Mesothelial cell of epicardium (in vitro differentiated cells): Measurements from ENCODE around the gene GSPT1. TPM values are rescaled to one million over a fixed set of nuclear protein-coding genes. Genes with fewer than 3 reads are reported as not detected.

Source experiments
- DNase-seq, 2 experiments: peaks; one replicate each; pipeline ENCODE4 v3.0.0; 2021; ENCODE audit warnings: low spot score in 2 of 2; ENCODE audit not compliant: unreplicated experiment in 2 of 2
- H3K27ac Mint-ChIP-seq: 2 replicates; pipeline ENCODE4 v1.8.0; 2021; ENCODE audit warnings: mixed read lengths
- H3K27me3 Mint-ChIP-seq: 2 replicates; pipeline ENCODE4 v1.8.0; 2021; ENCODE audit warnings: low read depth, mixed read lengths
- H3K36me3 Mint-ChIP-seq: 2 replicates; pipeline ENCODE4 v1.8.0; 2021; ENCODE audit warnings: mixed read lengths
- H3K4me1 Mint-ChIP-seq: 2 replicates; pipeline ENCODE4 v1.8.0; 2021; ENCODE audit warnings: mixed read lengths
- H3K4me3 Mint-ChIP-seq: 2 replicates; pipeline ENCODE4 v1.8.0; 2021; ENCODE audit warnings: mild to moderate bottlenecking, moderate library complexity, mixed read lengths
- H3K9me3 Mint-ChIP-seq: 2 replicates; pipeline ENCODE4 v1.8.0; 2021; ENCODE audit warnings: mixed read lengths
- total RNA-seq: library from RNA; stranded (reverse); gene quantifications from 3 replicates; pipeline ENCODE4 v1.2.1, GENCODE V29; 2021
- TF ChIP-seq, protein P1 (sequence below): fragments of 200-600 bp; sonication (generic); IDR thresholded peaks from one replicate; pipeline ENCODE4 v1.5.0; 2021; ENCODE audit warnings: antibody characterized with exemption; ENCODE audit not compliant: unreplicated experiment

The GSPT1 gene
- total RNA-seq, 1 donor from 2014 or later: 84.6 TPM

DNA sequence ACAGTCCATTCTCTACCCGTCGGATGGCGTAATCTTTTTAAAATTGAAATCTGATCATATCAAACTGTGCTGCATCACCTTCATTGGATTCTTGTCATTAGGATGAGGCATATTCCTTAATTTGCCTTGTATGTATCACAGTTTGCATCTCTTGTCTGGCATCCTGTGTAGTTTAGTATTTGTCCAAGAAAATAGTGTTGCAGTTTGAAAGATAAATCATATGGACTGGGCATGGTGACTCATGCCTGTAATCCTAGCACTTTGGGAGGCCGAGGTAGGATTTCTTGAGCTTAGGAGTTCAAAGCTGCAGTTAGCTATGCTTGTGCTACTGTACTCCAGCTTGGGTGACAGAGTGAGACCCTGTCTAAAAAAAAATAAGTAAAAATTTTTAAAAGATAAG is 58.6 kb downstream of the GSPT1 start:
- Mint-ChIP-seq H3K36me3 (peaks cover 6% of the 10 kb centered on the region), H3K4me3 (no peak overlapping the region), H3K9me3 (no peaks in the 10 kb centered on the region), H3K4me1 (peaks cover 4% of the 10 kb centered on the region), H3K27ac (no peak overlapping the region), H3K27me3 (no peaks in the 10 kb centered on the region)
- DNase-seq: no peak
- TF ChIP-seq, protein P1, sequence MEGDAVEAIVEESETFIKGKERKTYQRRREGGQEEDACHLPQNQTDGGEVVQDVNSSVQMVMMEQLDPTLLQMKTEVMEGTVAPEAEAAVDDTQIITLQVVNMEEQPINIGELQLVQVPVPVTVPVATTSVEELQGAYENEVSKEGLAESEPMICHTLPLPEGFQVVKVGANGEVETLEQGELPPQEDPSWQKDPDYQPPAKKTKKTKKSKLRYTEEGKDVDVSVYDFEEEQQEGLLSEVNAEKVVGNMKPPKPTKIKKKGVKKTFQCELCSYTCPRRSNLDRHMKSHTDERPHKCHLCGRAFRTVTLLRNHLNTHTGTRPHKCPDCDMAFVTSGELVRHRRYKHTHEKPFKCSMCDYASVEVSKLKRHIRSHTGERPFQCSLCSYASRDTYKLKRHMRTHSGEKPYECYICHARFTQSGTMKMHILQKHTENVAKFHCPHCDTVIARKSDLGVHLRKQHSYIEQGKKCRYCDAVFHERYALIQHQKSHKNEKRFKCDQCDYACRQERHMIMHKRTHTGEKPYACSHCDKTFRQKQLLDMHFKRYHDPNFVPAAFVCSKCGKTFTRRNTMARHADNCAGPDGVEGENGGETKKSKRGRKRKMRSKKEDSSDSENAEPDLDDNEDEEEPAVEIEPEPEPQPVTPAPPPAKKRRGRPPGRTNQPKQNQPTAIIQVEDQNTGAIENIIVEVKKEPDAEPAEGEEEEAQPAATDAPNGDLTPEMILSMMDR: no peak

DNA sequence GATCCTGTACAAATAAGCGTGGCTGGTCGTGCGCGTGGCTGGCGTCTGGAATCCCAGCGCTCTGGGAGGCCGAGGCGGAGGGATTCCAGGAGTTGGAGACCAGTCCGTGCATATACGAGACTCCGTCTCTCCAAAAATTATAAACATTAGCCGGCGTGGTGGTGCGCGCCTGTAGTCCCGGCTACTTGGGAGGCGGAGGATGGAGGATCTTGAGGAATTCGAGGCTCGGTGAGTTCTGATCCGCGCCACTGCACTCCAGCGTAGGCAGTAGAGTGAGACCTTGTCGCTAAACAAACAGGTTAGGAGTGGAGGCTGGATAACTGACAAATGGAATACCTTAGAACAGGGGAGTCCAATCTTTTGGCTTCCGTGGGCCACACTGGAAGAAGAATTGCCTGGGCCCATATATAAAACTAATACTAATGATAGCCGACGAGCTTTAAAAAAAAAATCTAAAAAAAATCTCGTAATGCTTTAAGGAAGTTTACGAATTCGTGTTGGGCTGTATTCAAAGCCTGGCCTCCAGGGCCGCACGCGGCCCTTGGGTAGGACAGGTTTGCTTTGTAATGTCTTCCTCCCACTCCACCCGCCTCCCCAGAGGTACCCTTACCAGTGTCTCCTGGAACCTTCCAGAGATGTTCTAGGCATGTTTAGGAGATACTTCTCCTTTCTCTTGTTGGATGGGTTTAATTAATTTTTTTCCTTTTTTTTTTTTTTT is 63.5 kb downstream of the GSPT1 start:
- Mint-ChIP-seq H3K27me3 (no peaks in the 10 kb centered on the region), H3K27ac (peak overlapping the region; percentile 99), H3K9me3 (no peaks in the 10 kb centered on the region), H3K4me1 (peaks cover 20% of the 10 kb centered on the region), H3K4me3 (peak overlapping the region; percentile 98), H3K36me3 (peaks cover 5% of the 10 kb centered on the region)
- DNase-seq: no peak
- TF ChIP-seq, protein P1: no peak

DNA sequence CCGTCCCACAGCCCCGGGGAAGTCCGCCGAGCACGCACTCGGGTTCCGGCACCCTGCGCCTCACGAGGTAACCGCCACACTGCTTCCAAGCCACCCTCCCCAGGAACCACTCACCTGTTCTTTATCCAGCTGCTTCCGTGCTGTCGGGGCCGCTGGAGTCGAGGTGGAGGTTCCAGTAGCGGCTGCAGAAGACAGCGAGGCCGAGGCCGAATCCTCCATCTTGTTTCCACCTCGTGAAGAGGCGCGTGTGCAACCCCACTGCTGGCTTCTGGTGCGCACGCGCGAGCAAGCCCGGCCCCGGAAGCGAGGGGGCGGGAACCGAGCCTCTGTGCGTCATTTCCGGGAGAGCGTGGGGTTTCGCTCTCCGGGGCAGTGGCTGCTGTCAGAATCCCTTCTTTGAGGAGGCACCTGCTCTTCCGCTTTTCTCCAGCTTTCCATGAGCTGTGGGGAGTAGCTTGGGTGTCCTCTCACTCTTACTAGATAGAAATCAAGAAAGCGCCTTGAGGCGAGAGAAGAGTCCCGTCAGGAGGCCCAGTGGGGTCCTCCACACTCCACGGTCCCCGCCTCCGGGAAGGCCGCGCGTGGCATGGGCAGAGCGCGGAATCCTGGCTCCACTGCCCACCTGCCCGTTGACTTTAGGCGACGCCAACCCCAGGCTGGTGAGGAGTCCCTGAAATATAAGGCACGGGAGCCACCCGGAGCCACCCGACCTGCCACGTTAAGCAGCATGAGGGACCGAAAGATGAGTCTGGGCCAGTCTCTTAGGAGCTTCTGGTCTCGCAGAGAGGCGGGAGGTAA is 64.3 kb downstream of the GSPT1 start, which contains the start of gene RSL1D1:
Gene RSL1D1 (minus strand): TSS at position 249 of the 798 bp plus-strand sequence. CDS start 30 bp downstream, at position 219.
- peak within 1 kb of the TSS; percentile 98 for H3K4me3 Mint-ChIP-seq
- no peaks in the 10 kb centered on the region for H3K9me3 Mint-ChIP-seq
- no peaks in the 10 kb centered on the region for H3K27me3 Mint-ChIP-seq
- peaks cover 20% of the 10 kb centered on the region for H3K4me1 Mint-ChIP-seq
- H3K36me3 Mint-ChIP-seq: peaks cover 9% of the 10 kb centered on the region
- DNase-seq: peak; percentile 87 to 97
- H3K27ac Mint-ChIP-seq: peak within 1 kb of the TSS; percentile 99
- TF ChIP-seq, protein P1: no peak

DNA sequence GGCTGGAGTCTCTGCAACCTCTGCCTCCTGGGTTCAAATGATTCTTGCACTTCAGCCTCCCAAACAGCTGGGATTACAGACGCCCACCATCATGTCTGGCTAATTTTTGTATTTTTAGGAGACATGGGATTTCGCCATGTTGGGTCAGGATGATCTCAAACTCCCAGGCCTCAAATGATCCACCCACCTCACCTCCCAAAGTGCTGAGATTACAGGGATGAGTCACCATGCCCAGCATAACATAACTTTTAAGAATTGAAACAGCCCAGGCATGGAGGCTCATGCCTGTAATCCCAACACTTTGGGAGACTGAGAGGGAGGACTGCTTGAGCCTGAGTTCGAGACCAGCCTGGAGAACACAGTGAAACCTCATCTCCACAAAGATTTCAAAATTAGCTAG is 66.9 kb downstream of the GSPT1 start:
- H3K4me3 Mint-ChIP-seq: peak overlapping the region; percentile 49
- H3K27ac Mint-ChIP-seq: peak overlapping the region; percentile 54
- DNase-seq: no peak
- H3K9me3 Mint-ChIP-seq: no peaks in the 10 kb centered on the region
- H3K27me3 Mint-ChIP-seq: no peaks in the 10 kb centered on the region
- TF ChIP-seq, protein P1: no peak
- H3K36me3 Mint-ChIP-seq: peaks cover 21% of the 10 kb centered on the region
- peaks cover 18% of the 10 kb centered on the region for H3K4me1 Mint-ChIP-seq

DNA sequence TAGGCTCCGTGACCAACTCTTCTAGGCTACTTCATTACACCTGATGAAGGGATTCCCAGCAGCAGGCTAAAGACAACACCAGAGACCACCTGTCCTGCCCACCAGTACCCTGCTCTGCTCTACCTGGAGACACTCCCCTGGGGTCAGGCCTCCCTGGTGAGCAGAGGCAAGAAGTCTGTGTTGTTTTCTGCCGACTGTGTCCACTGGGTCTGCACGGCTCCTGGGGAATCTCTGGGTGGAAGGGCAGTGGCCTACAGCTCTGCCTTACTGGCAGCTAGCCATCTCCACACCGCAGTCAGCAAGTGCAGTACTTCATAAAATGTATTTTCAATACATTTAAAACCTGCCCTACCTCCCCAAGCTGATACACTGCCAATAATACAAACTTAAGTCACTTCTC is 71.3 kb downstream of the GSPT1 start:
- Mint-ChIP-seq H3K4me3 (no peak overlapping the region), H3K9me3 (no peaks in the 10 kb centered on the region), H3K27ac (no peak overlapping the region), H3K27me3 (no peaks in the 10 kb centered on the region), H3K36me3 (peaks cover 39% of the 10 kb centered on the region), H3K4me1 (peaks cover 3% of the 10 kb centered on the region)
- DNase-seq: no peak
- TF ChIP-seq, protein P1: no peak
